Measurements from ENCODE around the gene FFAR4.

DNA sequence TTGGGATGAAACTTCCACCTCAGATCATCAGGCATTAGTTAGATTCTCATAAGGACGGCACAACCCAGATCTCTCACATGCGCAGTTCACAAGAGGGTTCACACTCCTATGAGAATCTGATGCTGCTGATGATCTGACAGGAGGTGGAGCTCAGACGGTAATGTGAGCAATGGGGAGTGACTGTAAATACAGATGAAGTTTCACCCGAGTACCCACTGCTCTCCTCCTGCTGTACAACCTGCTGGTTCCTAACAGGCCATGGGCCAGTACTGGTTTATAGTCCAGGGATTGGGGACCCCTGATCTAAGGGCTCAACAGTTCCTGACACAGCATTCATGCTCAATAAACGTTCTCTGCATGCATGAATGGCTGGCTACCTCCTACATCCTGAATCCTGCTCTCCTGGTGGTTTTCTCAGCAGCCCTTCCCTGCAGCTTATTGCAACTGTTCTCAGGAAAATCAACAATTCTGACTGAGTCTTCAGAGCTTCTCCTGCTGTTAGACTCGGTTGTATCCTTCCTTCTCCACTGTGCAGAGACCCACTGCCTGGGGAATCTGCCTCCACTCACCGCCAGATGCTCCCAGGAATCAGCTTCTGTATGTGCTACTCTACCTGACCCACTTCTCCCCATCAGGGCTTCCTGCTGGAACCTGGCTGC lies 63.3 kb downstream of the FFAR4 start:
- TF ChIP-seq, protein P1, sequence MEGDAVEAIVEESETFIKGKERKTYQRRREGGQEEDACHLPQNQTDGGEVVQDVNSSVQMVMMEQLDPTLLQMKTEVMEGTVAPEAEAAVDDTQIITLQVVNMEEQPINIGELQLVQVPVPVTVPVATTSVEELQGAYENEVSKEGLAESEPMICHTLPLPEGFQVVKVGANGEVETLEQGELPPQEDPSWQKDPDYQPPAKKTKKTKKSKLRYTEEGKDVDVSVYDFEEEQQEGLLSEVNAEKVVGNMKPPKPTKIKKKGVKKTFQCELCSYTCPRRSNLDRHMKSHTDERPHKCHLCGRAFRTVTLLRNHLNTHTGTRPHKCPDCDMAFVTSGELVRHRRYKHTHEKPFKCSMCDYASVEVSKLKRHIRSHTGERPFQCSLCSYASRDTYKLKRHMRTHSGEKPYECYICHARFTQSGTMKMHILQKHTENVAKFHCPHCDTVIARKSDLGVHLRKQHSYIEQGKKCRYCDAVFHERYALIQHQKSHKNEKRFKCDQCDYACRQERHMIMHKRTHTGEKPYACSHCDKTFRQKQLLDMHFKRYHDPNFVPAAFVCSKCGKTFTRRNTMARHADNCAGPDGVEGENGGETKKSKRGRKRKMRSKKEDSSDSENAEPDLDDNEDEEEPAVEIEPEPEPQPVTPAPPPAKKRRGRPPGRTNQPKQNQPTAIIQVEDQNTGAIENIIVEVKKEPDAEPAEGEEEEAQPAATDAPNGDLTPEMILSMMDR (IDR thresholded peaks at IDR 0.05; ENCODE audit: low read depth, low read length, missing input control): no peak
- no peak for TF ChIP-seq SP1 (IDR thresholded peaks at IDR 0.05)
- no peak for TF ChIP-seq RAD21 (IDR thresholded peaks at IDR 0.05)
- TF ChIP-seq MAX (IDR thresholded peaks at IDR 0.05): no peak
- no peak for TF ChIP-seq REST (IDR thresholded peaks at IDR 0.05)
- TF ChIP-seq GABPA (IDR thresholded peaks at IDR 0.05 in 1 of 2, conservative IDR thresholded peaks at IDR 0.05 in 1 of 2): no peak
- TF ChIP-seq ATF3 (IDR thresholded peaks at IDR 0.05): no peak
- TF ChIP-seq JUND (IDR thresholded peaks at IDR 0.05): no peak
- no peak for TF ChIP-seq YY1 (IDR thresholded peaks at IDR 0.05)
- no peak for TF ChIP-seq HNF4G (IDR thresholded peaks at IDR 0.05)
- no peak for TF ChIP-seq FOXA2 (IDR thresholded peaks at IDR 0.05)
- TF ChIP-seq RXRA (IDR thresholded peaks at IDR 0.05): no peak
- TF ChIP-seq TAF1 (conservative IDR thresholded peaks at IDR 0.05): no peak

Measured in liver (tissue), 3 donors.